ENCODE data around the gene NBEAL2.

- TF ChIP-seq CTCF (IDR thresholded peaks at IDR 0.05; ENCODE audit: insufficient read depth, low read depth, low read length) (no peak), EZH2 (IDR thresholded peaks at IDR 0.05; ENCODE audit: insufficient read depth, low read length) (no peak)
These were observed 49.1 kb upstream of the NBEAL2 start for GRCh38 chr3:46930166-46930944.

Data from astrocyte (in vitro differentiated cells and primary cell).